Thoracic aorta (tissue), 2 donors: ENCODE measurements around the gene PPIP5K2. TPM values are rescaled to one million over a fixed set of nuclear protein-coding genes. Genes with fewer than 3 reads are reported as not detected.

Source experiments
- ATAC-seq: fragments of 150-250 bp; one replicate; pipeline ENCODE4 v1.8.0; 2017; ENCODE audit warnings: low read depth; ENCODE audit not compliant: insufficient number of reproducible peaks, low FRiP score
- DNase-seq: peaks from one replicate; pipeline ENCODE4 v3.0.0-alpha.2; 2020; ENCODE audit warnings: low spot score
- H3K27ac ChIP-seq, 2 donors: fragments of 200-600 bp; sonication (generic); 1 replicate in 1 of 2; 2 replicates in 1 of 2; pipeline ENCODE4 v1.5.1; 2016; ENCODE audit warnings: mild to moderate bottlenecking in 2 of 2, moderate library complexity in 2 of 2
- H3K27me3 ChIP-seq: fragments of 200-600 bp; sonication (generic); replicated peaks from 2 replicates; pipeline ENCODE4 v1.6.0; 2016; ENCODE audit warnings: mild to moderate bottlenecking; ENCODE audit not compliant: insufficient read depth
- H3K36me3 ChIP-seq: fragments of 200-600 bp; sonication (generic); one replicate; pipeline ENCODE4 v1.5.1; 2016
- H3K4me1 ChIP-seq, 2 donors: fragments of 200-600 bp; sonication (generic); 1 replicate in 1 of 2; 2 replicates in 1 of 2; pipeline versions ENCODE4 v1.5.1 to v1.6.0; 2016; ENCODE audit warnings: low read depth in 2 of 2, mild to moderate bottlenecking in 1 of 2; ENCODE audit not compliant: control insufficient read depth in 1 of 2
- H3K4me3 ChIP-seq: fragments of 200-600 bp; sonication (generic); 2 replicates; pipeline ENCODE4 v1.5.1; 2016; ENCODE audit warnings: mild to moderate bottlenecking
- H3K9me3 ChIP-seq: fragments of 200-600 bp; sonication (generic); 2 replicates; pipeline ENCODE4 v1.5.1; 2016
- CTCF ChIP-seq: fragments of 200-600 bp; sonication (generic); IDR thresholded peaks from one replicate; pipeline ENCODE4 v1.5.1; 2019; ENCODE audit warnings: antibody characterized with exemption
- total RNA-seq, 2 donors: library from RNA; depleted of rRNA; stranded (reverse); fragments of >200 nt; gene quantifications; one replicate each; pipeline versions ENCODE4 v1.1.0 to v1.2.3, GENCODE V29; 2016

The PPIP5K2 gene
- total RNA-seq, 2 donors from 2014 or later = 60.8 to 67.5 TPM

GRCh38 chr5:103174147-103174546, 54.0 kb downstream of the PPIP5K2 start:
- ATAC-seq (no peak), DNase-seq (no peak)
- no peaks in the 10 kb centered on the region for H3K9me3 ChIP-seq
- H3K36me3 ChIP-seq = peaks cover 27% of the 10 kb centered on the region
- TF ChIP-seq CTCF = no peak
- no peaks in the 10 kb centered on the region for H3K27me3 ChIP-seq
- H3K4me1 ChIP-seq = no peaks in the 10 kb centered on the region
- H3K27ac ChIP-seq = no peak overlapping the region
- H3K4me3 ChIP-seq = no peak overlapping the region

- H3K9me3 ChIP-seq = no peaks in the 10 kb centered on the region
- H3K4me1 ChIP-seq = no peaks in the 10 kb centered on the region
- no peaks in the 10 kb centered on the region for H3K27me3 ChIP-seq
- peaks cover 38% of the 10 kb centered on the region for H3K36me3 ChIP-seq
- no peak for ATAC-seq
- no peak overlapping the region for H3K4me3 ChIP-seq
- no peak for DNase-seq
- no peak overlapping the region for H3K27ac ChIP-seq
- TF ChIP-seq CTCF = no peak
Measured at GRCh38 chr5:103177543-103177942, 57.4 kb downstream of the PPIP5K2 start.

GRCh38 chr5:103178167-103178566, 58.1 kb downstream of the PPIP5K2 start:
- DNase-seq (no peak), ATAC-seq (no peak)
- no peaks in the 10 kb centered on the region for H3K9me3 ChIP-seq
- no peak overlapping the region for H3K4me3 ChIP-seq
- no peak for TF ChIP-seq CTCF
- no peaks in the 10 kb centered on the region for H3K27me3 ChIP-seq
- H3K4me1 ChIP-seq = no peaks in the 10 kb centered on the region
- no peak overlapping the region for H3K27ac ChIP-seq
- peaks cover 38% of the 10 kb centered on the region for H3K36me3 ChIP-seq

GRCh38 chr5:103186152-103186551, 66.1 kb downstream of the PPIP5K2 start:
- Histone ChIP-seq H3K4me3 (no peak overlapping the region), H3K27ac (no peak overlapping the region), H3K36me3 (peaks cover 47% of the 10 kb centered on the region), H3K9me3 (no peaks in the 10 kb centered on the region), H3K27me3 (no peaks in the 10 kb centered on the region), H3K4me1 (no peaks in the 10 kb centered on the region)
- TF ChIP-seq CTCF = no peak
- DNase-seq (no peak), ATAC-seq (no peak)

GRCh38 chr5:103188436-103188835, 68.3 kb downstream of the PPIP5K2 start:
- DNase-seq (no peak), ATAC-seq (no peak)
- Histone ChIP-seq H3K27ac (no peak overlapping the region), H3K36me3 (peaks cover 47% of the 10 kb centered on the region), H3K27me3 (no peaks in the 10 kb centered on the region), H3K9me3 (no peaks in the 10 kb centered on the region), H3K4me1 (no peaks in the 10 kb centered on the region), H3K4me3 (no peak overlapping the region)
- TF ChIP-seq CTCF = no peak
